GM12865 (cell line): ENCODE results near the gene KRTAP10-2.
A peak's percentile ranks its signal among the peaks of the same experiment; 100 is the strongest.
"Not testable (repeated sequence)": the region's sequence is repeated elsewhere in the genome, so short reads cannot be mapped to it uniquely, and the experiment has no call there.

ENCODE experiments used
- DNase-seq: peaks from one replicate; pipeline ENCODE4 v3.0.0; 2010; ENCODE audit warnings: low read depth
- H3K4me3 ChIP-seq: 2 replicates; pipeline ENCODE4 v1.5.1; 2011; ENCODE audit warnings: mild to moderate bottlenecking, low read depth, low read length, control low read depth
- CTCF ChIP-seq: IDR thresholded peaks from 2 replicates; pipeline ENCODE4 v1.5.1; 2011; ENCODE audit warnings: low read length, control low read depth, low read depth, inconsistent platforms; ENCODE audit not compliant: insufficient read depth; ENCODE audit errors: missing control alignments

The KRTAP10-2 gene

GRCh38 chr21:44589094-44589493 lies 37.8 kb upstream of the KRTAP10-2 start:
- H3K4me3 ChIP-seq, result no peak overlapping the region
- no peak for DNase-seq
- TF ChIP-seq CTCF, result no peak

- no peak for TF ChIP-seq CTCF
- no peak overlapping the region for H3K4me3 ChIP-seq
- no peak for DNase-seq
Measured at GRCh38 chr21:44585892-44586291, 34.6 kb upstream of the KRTAP10-2 start.

- TF ChIP-seq CTCF, result no peak
- H3K4me3 ChIP-seq, result no peak overlapping the region
- peak; percentile 17 for DNase-seq
Measured at GRCh38 chr21:44583800-44584147, 32.5 kb upstream of the KRTAP10-2 start.

- H3K4me3 ChIP-seq, result no peak overlapping the region
- no peak for DNase-seq
- TF ChIP-seq CTCF, result no peak
Measured at GRCh38 chr21:44583089-44583799, 31.9 kb upstream of the KRTAP10-2 start.

GRCh38 chr21:44582055-44582454 lies 30.8 kb upstream of the KRTAP10-2 start:
- DNase-seq, result no peak
- TF ChIP-seq CTCF, result no peak
- H3K4me3 ChIP-seq, result no peak overlapping the region

GRCh38 chr21:44581158-44581557 lies 29.9 kb upstream of the KRTAP10-2 start:
- DNase-seq, result no peak
- H3K4me3 ChIP-seq, result no peak overlapping the region

GRCh38 chr21:44580231-44580821 lies 29.0 kb upstream of the KRTAP10-2 start, which contains the start of gene KRTAP10-5:
Gene KRTAP10-5, minus strand, starts transcription at chr21:44580604. Its CDS starts 26 bp downstream, at chr21:44580578.
- not testable (repeated sequence) for H3K4me3 ChIP-seq, DNase-seq

More at GRCh38 chr21:44581158-44581557, 29.9 kb upstream of the KRTAP10-2 start:
- TF ChIP-seq CTCF, result no peak
